Fibroblast of skin of abdomen (primary cell): ENCODE data around the gene MRPS27.

Source experiments
- DNase-seq: peaks from one replicate; pipeline ENCODE4 v3.0.0-alpha.2; 2013

The MRPS27 gene

DNA sequence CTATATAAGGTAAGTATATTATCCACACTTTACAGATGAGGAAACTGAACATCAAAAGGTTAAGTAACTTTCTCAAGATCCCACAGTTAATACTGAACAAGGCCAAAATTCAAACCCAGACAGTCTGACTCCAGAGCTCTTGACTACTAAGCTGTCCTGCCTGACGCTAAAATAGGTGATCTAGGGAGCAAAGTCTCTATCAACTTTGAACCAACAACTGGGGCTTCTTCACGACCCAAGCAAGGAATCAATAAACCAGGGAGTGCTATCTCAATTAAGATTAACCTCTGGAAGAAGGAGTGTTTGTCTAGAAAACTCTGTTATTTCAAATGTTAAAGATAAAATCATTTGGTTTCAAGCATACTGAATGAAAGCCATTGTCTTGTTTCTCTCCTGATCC lies 64.4 kb downstream of the MRPS27 start:
- DNase-seq = no peak

GRCh38 chr5:72255237-72255636 lies 64.8 kb downstream of the MRPS27 start:
- DNase-seq = no peak

DNA sequence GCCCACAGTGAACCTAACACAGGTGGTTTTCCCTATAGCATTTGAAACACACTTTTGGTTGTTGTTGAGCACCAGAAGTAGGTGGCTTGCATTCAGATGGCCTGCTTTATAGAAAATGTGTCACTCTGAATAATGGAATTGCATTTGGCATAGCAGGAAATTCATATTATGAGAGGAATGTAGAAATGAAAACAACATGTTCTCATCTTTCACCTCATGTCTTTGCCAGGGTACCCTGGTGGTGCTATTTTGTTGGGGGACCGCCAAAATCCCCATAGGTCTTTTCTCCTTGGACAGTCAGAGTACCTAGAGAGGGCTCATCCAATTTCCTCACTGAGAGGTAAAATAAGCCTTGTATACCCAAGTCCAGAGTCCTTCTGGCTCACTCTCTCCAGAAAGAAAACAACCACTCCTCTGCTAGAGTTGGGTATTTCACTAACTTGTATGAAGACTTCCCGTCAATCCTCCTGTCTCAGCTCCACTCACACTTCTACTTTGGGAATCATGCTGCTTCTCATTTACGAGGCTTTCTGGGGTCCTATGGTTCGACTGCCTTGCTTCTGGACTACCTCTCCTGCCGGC lies 67.4 kb downstream of the MRPS27 start:
- DNase-seq = peak; percentile 57

GRCh38 chr5:72252008-72252407 lies 68.0 kb downstream of the MRPS27 start:
- no peak for DNase-seq

DNA sequence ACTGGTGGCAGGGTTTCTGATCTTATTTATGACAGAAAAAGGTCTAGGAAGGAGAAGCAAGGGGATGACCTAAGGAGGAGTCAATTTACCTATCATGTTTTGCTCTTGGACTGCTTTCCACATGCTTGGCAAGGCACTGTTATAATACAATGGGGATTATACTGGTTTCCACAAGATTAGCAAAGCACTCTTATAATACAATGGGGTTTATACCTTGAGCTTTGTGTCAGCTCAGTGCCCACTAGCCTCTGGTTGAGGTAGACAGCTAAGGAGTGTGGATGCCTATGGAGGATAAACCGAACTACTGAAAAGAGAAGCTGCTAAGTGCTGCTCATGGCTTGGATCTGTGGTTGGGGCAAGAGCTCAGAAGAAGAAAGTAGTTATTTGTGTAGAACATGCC lies 68.7 kb downstream of the MRPS27 start:
- no peak for DNase-seq

DNA sequence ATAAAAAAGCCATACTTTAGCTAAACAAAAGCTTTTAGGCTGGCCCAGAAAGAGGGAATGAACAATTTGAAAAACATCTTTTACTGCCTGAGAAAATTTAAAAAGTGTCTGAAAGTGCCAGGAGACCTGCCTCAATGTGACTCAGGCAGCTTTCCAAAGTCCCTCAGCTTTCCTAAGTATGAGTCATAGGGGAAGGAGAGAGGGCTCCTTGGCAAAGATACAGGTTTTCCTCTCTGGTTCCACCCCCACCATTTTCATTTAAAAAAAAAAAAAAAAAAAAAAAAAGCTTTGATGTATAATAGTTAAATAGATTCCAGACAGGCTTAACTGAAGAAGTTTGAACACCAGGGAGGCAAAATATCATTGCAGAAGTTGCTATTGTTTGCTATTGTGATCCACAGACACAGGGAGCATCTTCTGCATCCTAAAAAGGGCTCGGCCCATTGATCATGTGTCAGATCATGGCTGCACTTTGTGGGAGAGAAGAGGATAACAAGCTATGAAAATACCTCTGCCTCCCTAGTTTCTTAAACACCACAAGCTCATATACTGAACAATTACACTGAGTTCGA lies 71.5 kb downstream of the MRPS27 start:
- peak; percentile 93 for DNase-seq

- no peak for DNase-seq
These were observed 73.0 kb downstream of the MRPS27 start for GRCh38 chr5:72246954-72247442.

GRCh38 chr5:72245951-72246532 lies 74.0 kb downstream of the MRPS27 start:
- DNase-seq = peak; percentile 76

DNA sequence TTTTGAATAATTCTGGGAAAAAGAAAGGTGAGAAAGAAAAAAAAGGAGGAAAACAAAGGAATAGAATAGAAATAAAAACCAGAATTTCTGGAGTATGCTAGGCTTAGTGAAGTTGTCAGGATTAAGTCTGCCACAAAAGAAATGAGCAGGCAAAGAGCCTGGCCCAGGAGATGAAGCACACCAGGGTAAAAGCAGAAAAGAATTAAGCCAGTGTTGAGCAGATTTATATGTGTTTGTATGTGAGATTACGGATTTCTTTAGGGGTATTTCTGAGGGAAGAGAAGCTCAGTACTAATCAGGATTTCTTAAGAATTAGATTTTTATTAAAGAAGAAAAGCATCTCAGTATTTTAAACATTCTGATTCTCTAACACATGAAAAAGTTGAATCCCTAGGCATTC lies 74.5 kb downstream of the MRPS27 start:
- no peak for DNase-seq

GRCh38 chr5:72244862-72245371 lies 75.1 kb downstream of the MRPS27 start:
- DNase-seq = peak; percentile 55

- no peak for DNase-seq
These were observed 76.3 kb downstream of the MRPS27 start for GRCh38 chr5:72243706-72244105.

DNA sequence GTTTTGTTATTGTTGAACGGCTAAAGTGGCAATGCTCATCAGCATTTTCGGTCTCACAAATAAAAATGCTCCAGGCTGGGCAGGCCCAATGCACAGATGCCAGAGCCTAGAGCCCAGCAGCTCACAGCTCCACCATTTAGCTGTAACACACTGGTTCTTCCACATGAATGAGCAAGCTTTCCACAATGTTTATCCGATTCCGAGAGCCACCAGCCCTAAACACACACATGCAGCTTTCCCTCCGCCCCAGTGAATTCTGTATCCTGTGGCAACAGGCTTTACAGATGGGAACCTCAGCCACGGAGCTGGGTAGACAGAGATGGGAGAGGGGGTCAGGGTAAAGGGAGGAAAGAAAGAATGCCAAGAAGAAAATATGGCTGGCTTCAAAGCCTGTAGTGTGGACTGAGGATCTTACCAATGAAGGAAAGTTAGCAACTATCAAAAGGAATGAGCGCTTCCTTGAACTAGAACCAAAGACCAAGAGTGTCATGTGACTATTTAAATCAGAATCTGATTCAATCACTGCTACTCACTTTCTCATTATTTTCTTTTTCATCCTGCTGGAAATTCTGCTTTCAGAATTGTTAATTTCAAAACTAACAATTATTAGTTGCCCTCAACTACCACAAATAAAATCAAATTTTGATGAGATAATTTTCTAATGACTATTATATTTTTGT lies 77.1 kb downstream of the MRPS27 start:
- peak; percentile 39 for DNase-seq

- no peak for DNase-seq
These were observed 78.6 kb downstream of the MRPS27 start for GRCh38 chr5:72241346-72242003.

GRCh38 chr5:72238712-72239445 lies 81.2 kb downstream of the MRPS27 start:
- no peak for DNase-seq

DNA sequence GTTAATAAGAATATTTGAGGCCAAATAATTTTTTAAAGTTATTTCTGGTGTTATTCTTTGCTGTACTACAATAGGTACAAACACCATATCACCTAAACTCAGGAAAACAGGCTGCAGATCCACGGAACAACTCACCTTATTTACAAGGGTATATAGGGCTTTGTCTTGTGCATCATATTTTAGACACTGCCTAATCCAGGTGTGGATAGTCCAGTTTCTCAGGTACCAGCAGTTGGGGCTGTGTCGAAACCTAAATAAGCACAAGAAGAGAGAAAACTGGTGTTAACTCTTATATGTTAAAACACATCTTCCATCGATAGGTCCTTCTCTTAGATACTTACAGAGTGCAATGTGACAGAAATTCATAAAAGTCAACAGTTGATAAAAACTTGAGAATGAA lies 82.2 kb downstream of the MRPS27 start:
- DNase-seq = no peak

GRCh38 chr5:72237415-72237814 lies 82.6 kb downstream of the MRPS27 start:
- DNase-seq = no peak

DNA sequence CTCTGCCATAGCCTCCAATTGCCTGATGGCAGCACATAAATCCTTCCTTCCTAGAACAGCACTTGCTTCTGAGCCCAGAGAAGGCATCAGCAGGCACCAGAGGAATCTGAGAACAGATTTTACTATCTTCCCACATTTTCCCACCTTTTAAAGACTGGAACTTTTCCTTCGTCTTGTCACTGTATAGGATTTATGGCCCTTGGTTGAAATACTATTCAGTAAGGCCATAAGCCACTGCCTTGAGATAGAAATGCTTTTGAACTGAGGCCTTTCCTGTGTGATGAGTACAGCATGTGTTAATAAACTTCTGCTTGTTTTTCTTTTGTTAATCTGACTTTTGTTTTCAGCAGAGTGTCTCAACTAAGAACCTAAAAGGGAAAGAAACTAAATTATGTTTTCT lies 84.3 kb downstream of the MRPS27 start:
- peak; percentile 61 for DNase-seq

DNA sequence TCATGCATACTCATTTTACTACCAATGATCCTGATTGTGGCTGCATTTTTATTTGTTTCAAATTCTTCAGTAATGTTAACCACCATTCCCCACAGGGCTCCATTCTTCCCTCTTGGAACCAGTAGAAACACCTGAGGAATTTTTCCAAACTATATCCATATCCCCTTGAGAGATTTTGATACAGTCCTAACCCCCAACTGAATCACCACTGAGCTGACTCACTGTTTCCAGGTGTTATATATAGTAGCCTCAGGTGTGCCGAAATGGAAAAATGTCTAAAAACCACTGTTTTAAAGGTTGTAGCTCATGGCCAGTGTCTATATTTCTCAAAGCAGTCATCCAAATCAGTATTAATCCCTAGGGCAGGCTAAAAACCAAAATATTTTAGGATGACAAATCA lies 85.2 kb downstream of the MRPS27 start:
- no peak for DNase-seq

DNA sequence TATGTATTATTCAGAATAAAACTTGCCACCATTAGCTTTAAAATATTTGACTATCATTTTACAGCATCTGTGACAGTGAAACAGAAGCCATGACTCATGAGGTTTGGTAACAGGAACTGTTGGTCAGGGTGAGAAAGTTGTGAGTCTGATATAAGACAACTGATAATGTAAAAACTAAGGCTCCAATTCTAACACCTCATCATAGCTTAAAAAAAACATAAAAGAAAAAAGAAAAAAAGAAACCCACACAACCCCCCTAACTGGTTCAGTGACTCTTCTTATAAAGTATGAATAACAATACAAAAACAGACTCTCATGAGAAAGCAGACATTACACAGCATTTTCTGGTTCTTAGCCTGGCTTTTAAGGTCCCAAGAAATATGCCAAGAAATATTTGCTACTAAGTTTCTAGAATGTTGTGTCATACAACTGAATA lies 85.8 kb downstream of the MRPS27 start:
- peak; percentile 79 for DNase-seq

DNA sequence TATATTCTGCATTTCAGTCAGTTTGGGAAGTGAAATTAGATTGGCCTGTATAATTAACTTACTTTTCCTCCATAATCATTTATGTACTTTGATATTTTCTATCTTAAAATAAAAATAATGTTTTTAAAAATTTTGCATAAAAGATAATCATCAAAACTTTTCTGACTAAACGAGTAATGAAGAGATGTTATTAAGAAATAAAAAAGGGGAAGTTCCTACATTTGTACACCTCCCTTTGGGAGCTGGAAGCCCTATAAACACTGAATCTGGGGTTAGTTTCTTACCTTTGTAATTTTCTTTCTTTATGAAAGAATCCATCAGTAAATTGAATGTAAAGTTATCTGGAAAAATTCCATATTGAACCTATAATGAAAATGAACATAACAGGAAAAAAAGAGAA lies 86.2 kb downstream of the MRPS27 start:
- no peak for DNase-seq

DNA sequence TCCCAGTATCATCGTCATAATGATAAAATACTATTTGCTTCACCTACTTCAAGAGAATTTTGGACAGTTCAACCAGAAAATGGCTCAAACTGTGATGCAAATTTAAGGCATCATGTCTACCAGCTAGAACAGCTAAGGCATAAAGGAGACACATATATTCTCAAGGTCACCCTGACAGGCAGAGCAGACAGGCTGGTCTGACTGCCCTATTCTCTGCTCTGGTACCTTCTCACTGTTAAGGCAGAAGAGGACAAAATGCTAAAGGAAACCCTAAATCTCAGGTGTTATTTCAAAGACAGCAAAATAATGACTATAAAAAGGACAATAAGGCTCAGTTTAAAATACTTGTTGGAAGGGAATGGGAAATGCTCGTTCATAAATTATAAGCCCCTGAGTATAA lies 87.2 kb downstream of the MRPS27 start:
- no peak for DNase-seq

DNA sequence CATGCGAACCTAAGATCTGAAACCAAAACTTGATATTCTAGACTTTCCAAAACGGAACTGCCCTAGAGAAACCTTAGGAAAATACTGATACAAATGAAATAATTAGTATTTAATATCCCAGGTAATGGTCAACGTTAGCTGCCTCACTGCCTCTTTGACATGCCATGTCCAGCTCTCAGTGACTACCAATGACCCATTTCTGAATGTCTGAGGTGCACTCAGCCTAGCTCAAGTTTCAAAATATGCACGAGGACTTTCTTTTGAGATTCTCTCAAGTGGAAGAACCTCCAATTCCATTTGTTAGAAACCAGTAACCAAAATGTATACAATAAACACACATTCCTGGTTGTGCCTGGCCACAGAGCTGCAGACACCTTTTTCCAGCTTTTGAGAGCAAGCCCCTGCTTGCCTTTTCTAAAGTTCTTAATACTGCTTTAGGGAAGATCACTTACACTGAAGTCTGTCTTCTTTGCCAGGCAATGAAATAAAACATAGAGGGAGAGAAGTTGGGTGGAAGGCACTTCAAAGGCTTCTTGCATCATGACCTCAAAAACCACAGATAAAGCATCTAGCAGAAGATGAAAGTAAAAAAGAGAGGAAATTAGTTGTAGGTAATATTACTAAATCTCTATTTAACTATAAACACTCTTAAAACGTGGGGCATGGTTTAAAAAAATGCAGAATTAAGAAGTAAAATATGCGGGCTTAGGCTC lies 87.9 kb downstream of the MRPS27 start:
- no peak for DNase-seq
